ENCODE measurements around the gene PCNX2.

GRCh38 chr1:233241759-233242158 lies 53.8 kb downstream of the PCNX2 start:
- TF ChIP-seq CTCF (IDR thresholded peaks at IDR 0.05; ENCODE audit: insufficient read depth, low read depth, low read length) (no peak), EZH2 (IDR thresholded peaks at IDR 0.05; ENCODE audit: insufficient read depth, low read length) (no peak)

Data from astrocyte (in vitro differentiated cells and primary cell).